Measurements from ENCODE around the gene PCYT1B. TPM values are rescaled to one million over a fixed set of nuclear protein-coding genes. Genes with fewer than 3 reads are reported as not detected.

PCYT1B gene
- total RNA-seq, 1 experiment from 2014 or later, result 24.7 TPM

DNA sequence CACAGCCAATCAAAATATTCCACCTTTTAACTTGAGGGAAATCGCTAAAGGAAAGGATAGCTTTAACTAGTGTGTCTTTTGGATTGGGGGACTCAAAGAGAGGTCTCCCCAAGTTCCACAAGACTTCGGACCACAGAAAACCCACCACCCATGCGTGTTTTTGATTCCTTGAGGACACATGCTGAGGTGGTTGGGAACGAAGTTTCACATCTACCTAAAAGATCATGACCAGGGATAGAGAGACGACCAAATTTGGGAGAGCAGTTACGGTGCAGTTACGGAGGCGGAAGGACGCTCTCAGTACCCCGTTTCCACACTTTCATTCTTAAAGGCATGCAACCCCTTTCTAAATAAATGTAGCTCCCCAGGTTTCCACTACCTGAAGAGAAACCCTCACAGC is 1.1 kb downstream of the PCYT1B start:
- intact Hi-C loops (cut with micrococcal nuclease; ENCODE audit: unreplicated experiment), result no loop called here
- Histone ChIP-seq H3K36me3 (ENCODE audit: control insufficient read depth, insufficient read depth, low read length) (no peaks in the 10 kb centered on the region), H3K4me3 (ENCODE audit: low read depth, low read length) (no peak overlapping the region), H3K9me3 (no peaks in the 10 kb centered on the region), H3K4me1 (no peaks in the 10 kb centered on the region), H3K27me3 (replicated peaks; ENCODE audit: control insufficient read depth, insufficient read depth, low read length) (no peaks in the 10 kb centered on the region)
- TF ChIP-seq, protein P1, sequence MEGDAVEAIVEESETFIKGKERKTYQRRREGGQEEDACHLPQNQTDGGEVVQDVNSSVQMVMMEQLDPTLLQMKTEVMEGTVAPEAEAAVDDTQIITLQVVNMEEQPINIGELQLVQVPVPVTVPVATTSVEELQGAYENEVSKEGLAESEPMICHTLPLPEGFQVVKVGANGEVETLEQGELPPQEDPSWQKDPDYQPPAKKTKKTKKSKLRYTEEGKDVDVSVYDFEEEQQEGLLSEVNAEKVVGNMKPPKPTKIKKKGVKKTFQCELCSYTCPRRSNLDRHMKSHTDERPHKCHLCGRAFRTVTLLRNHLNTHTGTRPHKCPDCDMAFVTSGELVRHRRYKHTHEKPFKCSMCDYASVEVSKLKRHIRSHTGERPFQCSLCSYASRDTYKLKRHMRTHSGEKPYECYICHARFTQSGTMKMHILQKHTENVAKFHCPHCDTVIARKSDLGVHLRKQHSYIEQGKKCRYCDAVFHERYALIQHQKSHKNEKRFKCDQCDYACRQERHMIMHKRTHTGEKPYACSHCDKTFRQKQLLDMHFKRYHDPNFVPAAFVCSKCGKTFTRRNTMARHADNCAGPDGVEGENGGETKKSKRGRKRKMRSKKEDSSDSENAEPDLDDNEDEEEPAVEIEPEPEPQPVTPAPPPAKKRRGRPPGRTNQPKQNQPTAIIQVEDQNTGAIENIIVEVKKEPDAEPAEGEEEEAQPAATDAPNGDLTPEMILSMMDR (IDR thresholded peaks at IDR 0.05; ENCODE audit: insufficient read depth in 1 of 2, low read depth in 1 of 2, low read length in 1 of 2, severe bottlenecking in 1 of 2, unreplicated experiment in 1 of 2), result no peak
- H3K27me3 Mint-ChIP-seq (ENCODE audit: insufficient read depth, unreplicated experiment), result no peaks in the 10 kb centered on the region
- no peak overlapping the region for H3K4me3 Mint-ChIP-seq (ENCODE audit: unreplicated experiment)
- CTCF ChIA-PET, result no interaction called here
- BruUV-seq (replicated peaks), result no TSS peak
- H3K9me3 Mint-ChIP-seq (ENCODE audit: unreplicated experiment), result no peaks in the 10 kb centered on the region
- no peak overlapping the region for H3K27ac Mint-ChIP-seq (ENCODE audit: unreplicated experiment)
- DNase-seq, result no peak
- POLR2A ChIA-PET, result no interaction called here
- no peaks in the 10 kb centered on the region for H3K36me3 Mint-ChIP-seq (ENCODE audit: insufficient read depth, unreplicated experiment)
- no peaks in the 10 kb centered on the region for H3K4me1 Mint-ChIP-seq (ENCODE audit: low read depth, unreplicated experiment)

DNA sequence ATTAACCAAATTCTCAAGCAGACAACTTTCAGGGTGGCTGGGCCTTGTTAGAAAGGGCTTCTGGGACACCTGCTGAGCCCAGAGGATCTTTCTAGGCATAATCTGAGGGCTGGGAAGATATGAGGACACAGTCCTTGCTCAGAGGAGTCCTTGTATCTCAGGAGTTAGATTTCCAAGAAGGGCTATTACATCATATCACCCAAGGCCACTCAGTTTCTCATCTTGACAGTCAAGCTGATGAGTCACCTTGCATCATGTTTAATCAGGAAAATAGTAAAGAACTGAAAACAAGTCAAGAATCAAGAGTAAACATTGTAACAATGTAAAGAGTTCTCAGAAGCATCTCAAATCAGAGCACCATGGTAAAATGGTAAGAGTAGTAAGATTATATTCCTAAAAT is 4.0 kb downstream of the PCYT1B start:
- no peaks in the 10 kb centered on the region for H3K27me3 ChIP-seq (replicated peaks; ENCODE audit: control insufficient read depth, insufficient read depth, low read length)
- DNase-seq, result no peak
- ChIA-PET CTCF (no interaction called here), POLR2A (no interaction called here)
- H3K9me3 ChIP-seq, result no peaks in the 10 kb centered on the region
- no peak overlapping the region for H3K4me3 Mint-ChIP-seq (ENCODE audit: unreplicated experiment)
- TF ChIP-seq, protein P1 (IDR thresholded peaks at IDR 0.05; ENCODE audit: insufficient read depth in 1 of 2, low read depth in 1 of 2, low read length in 1 of 2, severe bottlenecking in 1 of 2, unreplicated experiment in 1 of 2), result no peak
- BruUV-seq (replicated peaks), result no TSS peak
- H3K9me3 Mint-ChIP-seq (ENCODE audit: unreplicated experiment), result no peaks in the 10 kb centered on the region
- intact Hi-C loops (cut with micrococcal nuclease; ENCODE audit: unreplicated experiment), result no loop called here
- no peaks in the 10 kb centered on the region for H3K4me1 Mint-ChIP-seq (ENCODE audit: low read depth, unreplicated experiment)
- no peaks in the 10 kb centered on the region for H3K4me1 ChIP-seq
- H3K36me3 Mint-ChIP-seq (ENCODE audit: insufficient read depth, unreplicated experiment), result no peaks in the 10 kb centered on the region
- no peak overlapping the region for H3K27ac Mint-ChIP-seq (ENCODE audit: unreplicated experiment)
- no peak overlapping the region for H3K4me3 ChIP-seq (ENCODE audit: low read depth, low read length)
- H3K27me3 Mint-ChIP-seq (ENCODE audit: insufficient read depth, unreplicated experiment), result no peaks in the 10 kb centered on the region
- no peaks in the 10 kb centered on the region for H3K36me3 ChIP-seq (ENCODE audit: control insufficient read depth, insufficient read depth, low read length)

- intact Hi-C loops (cut with micrococcal nuclease; ENCODE audit: unreplicated experiment), result no loop called here
- H3K4me1 ChIP-seq, result no peaks in the 10 kb centered on the region
- peaks cover 14% of the 10 kb centered on the region for H3K36me3 Mint-ChIP-seq (ENCODE audit: insufficient read depth, unreplicated experiment)
- CTCF ChIA-PET, result no interaction called here
- H3K27ac Mint-ChIP-seq (ENCODE audit: unreplicated experiment), result no peak overlapping the region
- no peaks in the 10 kb centered on the region for H3K36me3 ChIP-seq (ENCODE audit: control insufficient read depth, insufficient read depth, low read length)
- POLR2A ChIA-PET, result no interaction called here
- H3K4me3 ChIP-seq (ENCODE audit: low read depth, low read length), result no peak overlapping the region
- TF ChIP-seq, protein P1 (IDR thresholded peaks at IDR 0.05; ENCODE audit: insufficient read depth in 1 of 2, low read depth in 1 of 2, low read length in 1 of 2, severe bottlenecking in 1 of 2, unreplicated experiment in 1 of 2), result no peak
- no TSS peak for BruUV-seq (replicated peaks)
- no peaks in the 10 kb centered on the region for H3K27me3 Mint-ChIP-seq (ENCODE audit: insufficient read depth, unreplicated experiment)
- no peak for DNase-seq
- no peaks in the 10 kb centered on the region for H3K4me1 Mint-ChIP-seq (ENCODE audit: low read depth, unreplicated experiment)
- no peak overlapping the region for H3K4me3 Mint-ChIP-seq (ENCODE audit: unreplicated experiment)
- no peaks in the 10 kb centered on the region for H3K9me3 ChIP-seq
- no peaks in the 10 kb centered on the region for H3K27me3 ChIP-seq (replicated peaks; ENCODE audit: control insufficient read depth, insufficient read depth, low read length)
- H3K9me3 Mint-ChIP-seq (ENCODE audit: unreplicated experiment), result no peaks in the 10 kb centered on the region
Observed at GRCh38 chrX:24629701-24630100, 17.4 kb downstream of the PCYT1B start.

Data from Caco-2 (cell line).